ENCODE measurements around the gene PIGB.
"Not testable (repeated sequence)": the region's sequence is repeated elsewhere in the genome, so short reads cannot be mapped to it uniquely, and the experiment has no call there.

The PIGB gene

GRCh38 chr15:55381595-55381994, 62.6 kb downstream of the PIGB start:
- H3K4me3 ChIP-seq (ENCODE audit: low read depth, low read length), result no peak overlapping the region
- TF ChIP-seq CTCF (IDR thresholded peaks at IDR 0.05; ENCODE audit: low read depth, low read length), result no peak

- TF ChIP-seq CTCF (IDR thresholded peaks at IDR 0.05; ENCODE audit: low read depth, low read length), result no peak
- no peak overlapping the region for H3K4me3 ChIP-seq (ENCODE audit: low read depth, low read length)
Observed at GRCh38 chr15:55383687-55384086, 64.7 kb downstream of the PIGB start.

- H3K4me3 ChIP-seq (ENCODE audit: low read depth, low read length), result no peak overlapping the region
- no peak for TF ChIP-seq CTCF (IDR thresholded peaks at IDR 0.05; ENCODE audit: low read depth, low read length)
Observed at GRCh38 chr15:55387027-55387426, 68.0 kb downstream of the PIGB start.

- TF ChIP-seq CTCF (IDR thresholded peaks at IDR 0.05; ENCODE audit: low read depth, low read length), result no peak
- H3K4me3 ChIP-seq (ENCODE audit: low read depth, low read length), result no peak overlapping the region
Observed at GRCh38 chr15:55389264-55389607, 70.2 kb downstream of the PIGB start.

GRCh38 chr15:55394694-55395093, 75.7 kb downstream of the PIGB start:
- TF ChIP-seq CTCF (IDR thresholded peaks at IDR 0.05; ENCODE audit: low read depth, low read length), result no peak
- no peak overlapping the region for H3K4me3 ChIP-seq (ENCODE audit: low read depth, low read length)

GRCh38 chr15:55398243-55398642, 79.2 kb downstream of the PIGB start:
- TF ChIP-seq CTCF (IDR thresholded peaks at IDR 0.05; ENCODE audit: low read depth, low read length), result no peak
- H3K4me3 ChIP-seq (ENCODE audit: low read depth, low read length), result no peak overlapping the region

GRCh38 chr15:55400050-55400449, 81.0 kb downstream of the PIGB start:
- H3K4me3 ChIP-seq (ENCODE audit: low read depth, low read length), result not testable (repeated sequence)

- no peak overlapping the region for H3K4me3 ChIP-seq (ENCODE audit: low read depth, low read length)
- TF ChIP-seq CTCF (IDR thresholded peaks at IDR 0.05; ENCODE audit: low read depth, low read length), result no peak
Observed at GRCh38 chr15:55401786-55402246, 82.8 kb downstream of the PIGB start.

All from WI38 (cell line).